Skeletal muscle tissue (tissue), 4 donors: ENCODE data around the gene AIRE. TPM values are rescaled to one million over a fixed set of nuclear protein-coding genes. Genes with fewer than 3 reads are reported as not detected.

Experiments
- H3K27ac ChIP-seq: one replicate; pipeline ENCODE4 v1.7.0; 2013; ENCODE audit warnings: mild to moderate bottlenecking, low read depth, low read length, inconsistent platforms
- H3K27me3 ChIP-seq, 3 donors: one replicate each; pipeline ENCODE4 v1.7.0; 2013; ENCODE audit warnings: low read length in 3 of 3; ENCODE audit not compliant: control insufficient read depth in 3 of 3, insufficient read depth in 3 of 3
- H3K36me3 ChIP-seq, 3 donors: one replicate each; pipeline ENCODE4 v1.7.0; 2013; ENCODE audit warnings: low read length in 3 of 3; ENCODE audit not compliant: control insufficient read depth in 3 of 3, insufficient read depth in 3 of 3
- H3K4me1 ChIP-seq, 3 donors: one replicate each; pipeline ENCODE4 v1.7.0; 2013; ENCODE audit warnings: low read length in 3 of 3, mild to moderate bottlenecking in 3 of 3; ENCODE audit not compliant: control insufficient read depth in 3 of 3, insufficient read depth in 3 of 3
- H3K4me3 ChIP-seq, 3 donors: one replicate each; pipeline ENCODE4 v1.7.0; 2013; ENCODE audit warnings: low read length in 3 of 3
- H3K9ac ChIP-seq, 3 donors: one replicate each; pipeline ENCODE4 v1.7.0; 2013; ENCODE audit warnings: low read length in 3 of 3, mild to moderate bottlenecking in 3 of 3, moderate library complexity in 2 of 3, low read depth in 1 of 3
- H3K9me3 ChIP-seq, 3 donors: one replicate each; pipeline ENCODE4 v1.7.0; 2013; ENCODE audit warnings: low read length in 3 of 3; ENCODE audit not compliant: control insufficient read depth in 3 of 3
- total RNA-seq: library from RNA; depleted of rRNA; stranded (reverse); fragments of >200 nt; gene quantifications from one replicate; pipeline ENCODE4 v1.2.3, GENCODE V29; 2014
- donor health status: Osteomylitis.

AIRE gene
- total RNA-seq, 1 donor from 2014 or later, result not detected

DNA sequence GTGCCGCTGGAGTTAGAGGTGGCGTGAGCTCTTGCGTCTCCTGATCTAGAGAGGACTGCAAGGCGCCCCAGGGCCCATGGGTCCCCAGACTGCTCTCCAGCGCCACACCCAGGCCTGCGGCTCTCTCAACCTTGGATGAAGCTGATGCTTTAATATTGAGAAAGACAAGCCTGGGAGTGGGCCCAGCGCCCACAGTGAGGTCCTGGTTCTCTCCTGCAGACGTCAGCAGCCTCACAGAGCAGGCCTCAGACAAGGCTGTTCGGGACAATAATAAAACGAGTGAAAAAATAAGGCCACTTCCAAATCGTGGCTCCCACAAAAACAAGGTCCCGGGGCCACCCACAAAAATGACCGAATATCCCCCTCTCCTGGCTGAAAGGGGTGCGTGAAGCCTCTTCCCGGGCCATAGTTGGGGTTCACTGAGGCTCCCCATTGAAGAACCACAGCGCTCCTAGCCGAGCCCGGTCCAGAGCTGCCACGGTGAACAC lies 18.0 kb upstream of the AIRE start:
- Histone ChIP-seq H3K4me1 (no peaks in the 10 kb centered on the region), H3K4me3 (no peak overlapping the region), H3K27me3 (peaks cover 0 to 7% (median 0%) of the 10 kb centered on the region in 3 donors), H3K27ac (no peak overlapping the region), H3K36me3 (no peaks in the 10 kb centered on the region), H3K9ac (no peak overlapping the region), H3K9me3 (no peaks in the 10 kb centered on the region)

DNA sequence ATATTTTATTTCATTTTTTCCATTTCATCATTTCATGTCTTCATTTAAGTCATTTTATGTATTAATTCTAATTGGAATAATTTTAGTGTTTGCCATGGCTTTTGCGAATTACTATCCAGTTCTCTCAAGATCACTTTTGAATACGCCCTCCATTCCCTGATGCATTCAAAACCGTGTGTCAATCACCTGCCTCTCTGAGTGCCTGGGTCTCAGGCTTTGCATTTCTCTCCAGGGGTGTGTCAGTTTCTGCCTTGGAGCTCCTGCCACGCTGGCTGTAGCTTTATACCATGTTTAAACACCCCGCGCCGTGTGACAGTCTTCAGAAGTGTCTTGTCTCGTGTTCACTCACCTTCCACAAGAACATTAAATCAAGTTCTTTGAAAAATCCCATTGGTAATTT lies 16.6 kb upstream of the AIRE start:
- Histone ChIP-seq H3K9ac (no peak overlapping the region), H3K36me3 (no peaks in the 10 kb centered on the region), H3K27ac (no peak overlapping the region), H3K9me3 (no peaks in the 10 kb centered on the region), H3K4me3 (no peak overlapping the region), H3K4me1 (no peaks in the 10 kb centered on the region), H3K27me3 (peaks cover 0 to 3% (median 0%) of the 10 kb centered on the region in 3 donors)

DNA sequence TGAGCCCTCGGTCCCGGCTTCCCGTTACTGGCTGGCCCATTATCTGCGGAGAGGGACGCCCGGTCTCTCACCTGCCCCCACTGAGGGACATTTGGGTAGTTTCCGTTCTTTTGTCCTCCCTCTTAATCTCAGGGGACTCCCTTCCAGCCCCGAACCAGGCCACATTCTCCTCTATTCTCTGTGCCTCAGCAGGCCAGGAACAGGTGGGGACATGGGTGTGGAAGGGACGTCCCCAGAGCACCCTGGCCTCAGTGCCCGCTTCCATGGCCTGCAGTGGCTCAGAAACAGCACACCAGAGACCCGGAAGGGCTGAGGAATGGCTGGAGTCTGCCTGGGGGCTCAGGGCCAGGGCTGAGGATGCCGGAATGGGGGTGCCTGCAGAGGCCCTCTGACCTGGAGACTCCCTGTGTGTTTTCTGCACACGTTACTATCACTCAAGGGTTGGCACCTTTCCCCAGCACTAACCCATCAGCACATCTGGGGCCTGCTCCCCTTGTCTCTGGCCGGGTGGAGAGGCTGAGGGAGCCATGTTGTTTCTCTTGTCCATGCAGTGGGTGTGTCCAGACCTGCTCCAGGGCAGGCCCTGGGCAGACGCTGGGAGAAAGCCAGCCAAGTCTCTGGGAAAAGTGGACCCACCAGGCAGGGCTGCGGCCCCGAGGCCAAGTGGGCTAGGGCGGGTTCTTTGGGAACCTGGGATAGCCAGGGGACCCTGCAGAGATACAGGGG lies 14.0 kb upstream of the AIRE start:
- H3K27ac ChIP-seq, result no peak overlapping the region
- H3K4me1 ChIP-seq, result no peaks in the 10 kb centered on the region

DNA sequence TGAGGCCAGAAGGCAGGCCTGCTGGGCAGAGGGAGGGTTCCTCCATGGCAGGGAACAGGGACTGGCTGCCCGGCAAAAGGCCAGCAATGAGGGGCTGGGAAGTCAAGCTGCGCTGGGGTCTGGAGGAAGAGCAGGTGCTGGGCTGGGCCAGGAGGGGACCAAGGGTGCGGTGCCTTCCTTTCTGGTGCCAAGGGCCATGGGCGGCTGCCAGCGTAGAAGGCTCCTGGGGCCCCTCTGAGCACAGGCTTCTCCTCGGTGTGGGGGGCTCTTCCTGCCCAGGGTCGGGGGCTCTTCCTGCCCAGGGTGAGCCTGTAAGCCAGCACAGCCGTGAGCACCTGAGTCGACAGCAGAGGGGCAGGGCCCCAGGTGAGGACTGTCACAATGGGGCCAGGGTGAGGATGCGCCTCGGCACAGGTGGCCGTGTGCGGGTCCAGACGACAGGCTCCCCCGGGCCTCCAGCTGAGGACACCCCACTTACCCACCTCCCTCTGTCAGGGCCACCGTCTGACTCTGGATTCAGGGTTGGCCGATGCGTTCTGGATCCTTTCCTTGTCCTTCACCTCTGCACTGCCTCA lies 13.3 kb upstream of the AIRE start:
- Histone ChIP-seq H3K27ac (no peak overlapping the region), H3K9ac (no peak overlapping the region), H3K36me3 (no peaks in the 10 kb centered on the region), H3K27me3 (peaks cover 0 to 3% (median 0%) of the 10 kb centered on the region in 3 donors), H3K9me3 (no peaks in the 10 kb centered on the region), H3K4me1 (no peaks in the 10 kb centered on the region), H3K4me3 (no peak overlapping the region)

More for the DNA sequence above, 14.0 kb upstream of the AIRE start:
- H3K27me3 ChIP-seq, result peaks cover 0 to 3% (median 0%) of the 10 kb centered on the region in 3 donors
- no peak overlapping the region for H3K4me3 ChIP-seq
- H3K9me3 ChIP-seq, result no peaks in the 10 kb centered on the region
- no peak overlapping the region for H3K9ac ChIP-seq
- H3K36me3 ChIP-seq, result no peaks in the 10 kb centered on the region

DNA sequence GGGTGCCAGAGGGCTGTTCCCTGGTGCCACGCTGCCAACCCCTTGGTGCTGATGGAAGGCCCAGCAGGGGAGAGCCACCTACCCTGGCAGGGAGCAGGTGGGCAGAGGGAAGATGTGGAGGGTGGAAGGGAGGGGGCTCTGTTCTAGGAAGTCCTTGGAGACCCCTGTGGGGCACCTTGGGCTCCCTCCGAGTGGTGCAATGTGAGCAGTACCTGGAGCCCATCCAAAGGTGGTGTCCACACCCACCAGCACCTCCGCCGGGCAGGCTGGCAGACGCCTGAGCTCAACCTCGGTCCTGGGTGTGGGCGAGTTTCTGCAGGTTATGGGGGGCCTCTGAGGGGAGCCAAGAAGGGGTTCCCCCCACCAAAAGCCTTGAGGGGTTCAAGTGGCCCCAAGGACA lies 12.6 kb upstream of the AIRE start:
- Histone ChIP-seq H3K9ac (no peak overlapping the region), H3K9me3 (no peaks in the 10 kb centered on the region), H3K4me1 (no peaks in the 10 kb centered on the region), H3K27me3 (peaks cover 0 to 3% (median 0%) of the 10 kb centered on the region in 3 donors), H3K36me3 (no peaks in the 10 kb centered on the region), H3K4me3 (no peak overlapping the region), H3K27ac (no peak overlapping the region)

DNA sequence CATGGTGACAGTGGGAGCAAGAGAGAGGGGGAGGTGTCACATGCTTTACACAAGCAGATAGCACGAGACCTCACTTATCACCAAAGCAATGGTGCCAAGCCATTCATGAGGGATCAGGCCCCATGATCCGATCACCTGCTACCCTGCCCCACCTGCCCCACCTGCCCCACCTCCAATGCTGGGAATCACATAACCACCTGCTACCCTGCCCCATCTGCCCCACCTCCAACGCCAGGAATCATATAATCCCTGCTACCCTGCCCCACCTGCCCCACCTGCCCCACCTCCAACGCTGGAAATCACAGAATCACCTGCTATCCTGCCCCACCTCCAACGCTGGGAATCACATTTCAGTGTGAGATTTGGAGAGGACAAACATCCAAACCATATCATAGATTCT lies 10.6 kb upstream of the AIRE start:
- Histone ChIP-seq H3K4me1 (no peaks in the 10 kb centered on the region), H3K27ac (no peak overlapping the region), H3K9ac (no peak overlapping the region), H3K4me3 (no peak overlapping the region), H3K27me3 (peaks cover 0 to 3% (median 0%) of the 10 kb centered on the region in 3 donors), H3K36me3 (no peaks in the 10 kb centered on the region), H3K9me3 (no peaks in the 10 kb centered on the region)

DNA sequence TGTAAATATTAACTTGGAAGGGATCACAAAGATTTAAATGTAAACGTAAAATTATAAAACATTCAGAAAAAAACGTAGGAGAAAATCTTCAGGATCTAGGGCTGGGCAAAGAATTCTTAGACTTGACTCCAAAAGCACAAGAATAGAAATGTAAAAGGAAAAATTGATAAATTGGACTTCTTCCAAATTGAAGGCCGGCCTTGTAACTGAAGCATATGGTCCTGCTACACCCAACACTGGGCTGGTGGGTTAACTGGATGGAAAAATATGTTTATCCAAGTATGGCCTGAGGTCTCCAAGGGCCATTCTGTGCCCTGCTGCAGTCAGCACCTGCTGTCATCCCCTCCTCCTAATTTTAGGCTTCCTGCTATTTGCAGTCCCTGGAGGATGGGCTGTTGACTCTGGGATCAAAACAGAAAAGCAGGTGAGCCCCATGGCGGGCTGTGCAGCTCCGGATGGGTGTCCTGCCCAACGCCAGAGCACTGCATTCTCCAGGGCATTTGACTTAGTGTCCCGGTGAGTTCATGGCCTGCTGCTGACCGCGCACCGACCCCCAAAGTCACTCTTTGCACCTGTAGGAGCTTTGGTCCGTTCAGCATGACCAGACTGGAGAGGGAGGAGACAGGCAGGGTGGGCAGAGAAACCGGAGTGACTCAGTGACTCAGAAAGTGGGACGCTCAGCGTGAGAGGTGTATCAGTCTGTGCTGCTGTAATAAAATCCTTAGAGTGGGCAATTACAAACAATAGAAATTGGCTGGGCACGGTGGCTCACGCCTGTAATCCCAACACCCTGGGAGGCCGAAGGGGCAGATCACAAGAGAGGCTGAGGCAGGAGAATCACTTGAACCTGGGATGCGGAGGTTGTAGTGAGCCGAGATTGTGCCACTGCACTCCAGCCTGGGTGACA lies 6.1 kb upstream of the AIRE start:
- no peak overlapping the region for H3K9ac ChIP-seq
- H3K36me3 ChIP-seq, result no peaks in the 10 kb centered on the region
- H3K4me1 ChIP-seq, result no peaks in the 10 kb centered on the region
- peaks cover 0 to 3% (median 0%) of the 10 kb centered on the region in 3 donors for H3K27me3 ChIP-seq
- H3K4me3 ChIP-seq, result no peak overlapping the region
- H3K27ac ChIP-seq, result no peak overlapping the region
- H3K9me3 ChIP-seq, result no peaks in the 10 kb centered on the region

DNA sequence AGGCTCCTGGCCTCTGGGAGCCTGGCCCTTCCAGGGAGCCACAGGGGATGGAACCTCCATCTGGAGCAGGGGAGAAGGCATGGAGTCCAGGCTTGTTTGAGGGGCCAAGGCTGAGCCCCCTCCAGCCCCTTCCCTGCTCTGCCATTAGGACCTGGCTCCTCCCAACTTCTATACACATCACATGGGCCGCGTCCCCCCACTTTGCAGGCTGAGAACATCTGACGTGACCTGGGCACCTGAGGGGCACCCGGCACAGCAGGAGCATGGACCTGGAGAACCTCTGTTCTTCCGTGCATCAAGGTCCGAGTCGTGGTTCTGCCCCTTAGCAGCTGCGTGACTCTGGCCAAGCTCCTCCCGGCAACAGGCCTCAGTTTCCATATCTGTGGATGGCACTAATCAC lies 3.9 kb upstream of the AIRE start:
- Histone ChIP-seq H3K9ac (no peak overlapping the region), H3K4me3 (no peak overlapping the region), H3K27ac (no peak overlapping the region), H3K4me1 (peaks cover 0 to 3% (median 2%) of the 10 kb centered on the region in 3 donors), H3K36me3 (no peaks in the 10 kb centered on the region), H3K9me3 (no peaks in the 10 kb centered on the region), H3K27me3 (peaks cover 6 to 20% (median 12%) of the 10 kb centered on the region in 3 donors)

DNA sequence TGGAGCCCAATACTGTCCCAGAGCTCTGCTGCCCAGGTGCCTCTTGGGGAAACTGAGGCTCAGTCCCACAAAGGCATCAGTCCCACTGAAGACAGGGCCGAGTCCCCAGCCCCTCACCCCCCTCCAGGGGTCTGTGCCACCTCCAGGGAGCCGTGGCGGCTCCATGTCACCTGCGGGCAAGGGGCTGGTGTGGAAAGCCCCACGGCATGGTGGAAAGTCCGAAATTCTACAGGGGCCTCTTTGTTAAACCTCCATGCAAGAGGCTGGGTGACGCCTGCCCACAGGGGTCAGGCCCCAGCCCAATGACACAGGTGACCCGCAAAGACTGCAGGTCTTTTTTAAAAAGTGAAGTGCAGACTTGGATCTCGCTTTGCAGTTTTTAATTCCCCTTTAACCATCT lies 3.3 kb upstream of the AIRE start:
- H3K36me3 ChIP-seq, result no peaks in the 10 kb centered on the region
- no peak overlapping the region for H3K9ac ChIP-seq
- no peaks in the 10 kb centered on the region for H3K9me3 ChIP-seq
- H3K4me1 ChIP-seq, result peaks cover 0 to 3% (median 2%) of the 10 kb centered on the region in 3 donors
- peaks cover 9 to 24% (median 15%) of the 10 kb centered on the region in 3 donors for H3K27me3 ChIP-seq
- H3K4me3 ChIP-seq, result no peak overlapping the region
- H3K27ac ChIP-seq, result no peak overlapping the region
